Spinal cord (tissue), 10 donors: ENCODE measurements around the gene PREX1. TPM values are rescaled to one million over a fixed set of nuclear protein-coding genes. Genes with fewer than 3 reads are reported as not detected.

Experiments used
- DNase-seq, 6 donors: peaks; one replicate each; pipeline versions ENCODE4 v3.0.0 to v3.0.0-alpha.2; 2013 to 2015; ENCODE audit warnings: low spot score in 6 of 6, low read depth in 4 of 6
- H3K27ac ChIP-seq: one replicate; pipeline ENCODE4 v1.5.1; 2013; ENCODE audit warnings: low read depth, low read length, control low read depth
- H3K27me3 ChIP-seq: one replicate; pipeline ENCODE4 v1.6.1; 2013; ENCODE audit warnings: low read length; ENCODE audit not compliant: control insufficient read depth, insufficient read depth
- H3K36me3 ChIP-seq: one replicate; pipeline ENCODE4 v1.6.1; 2013; ENCODE audit warnings: low read length; ENCODE audit not compliant: control insufficient read depth, insufficient read depth
- H3K4me1 ChIP-seq: one replicate; pipeline ENCODE4 v1.6.1; 2013; ENCODE audit warnings: low read length; ENCODE audit not compliant: control insufficient read depth, insufficient read depth
- H3K4me3 ChIP-seq: one replicate; pipeline ENCODE4 v1.5.1; 2013; ENCODE audit warnings: low read depth, low read length, control low read depth
- H3K9me3 ChIP-seq: one replicate; pipeline ENCODE4 v1.6.1; 2013; ENCODE audit warnings: low read length; ENCODE audit not compliant: control insufficient read depth, insufficient read depth
- WGBS: methylation state at CpG from one replicate; pipeline ENCODE4 v1.1.5; 2013; ENCODE audit warnings: missing lambda C conversion rate; ENCODE audit not compliant: insufficient coverage; 5-methylcytosine and 5-hydroxymethylcytosine counted together
- polyA plus RNA-seq, 2 donors: library from polyadenylated mRNA; unstranded; fragments of 120-200 nt; gene quantifications; one replicate each; pipeline ENCODE4 v1.2.1, GENCODE V29; 2013; ENCODE audit not compliant: insufficient read length in 2 of 2
- total RNA-seq, 2 donors: library from RNA; depleted of rRNA in 1 of 2; stranded (reverse); fragments of 120-200 nt in 1 of 2; fragments of >200 nt in 1 of 2; gene quantifications; one replicate each; pipeline versions ENCODE4 v1.2.3 to v1.2.4, GENCODE V29; 2013 to 2014
- donor health status: healthy.

The PREX1 gene
- total and polyA plus RNA-seq, 4 donors = 46.7 to 99.1 (median 72.9) TPM

DNA sequence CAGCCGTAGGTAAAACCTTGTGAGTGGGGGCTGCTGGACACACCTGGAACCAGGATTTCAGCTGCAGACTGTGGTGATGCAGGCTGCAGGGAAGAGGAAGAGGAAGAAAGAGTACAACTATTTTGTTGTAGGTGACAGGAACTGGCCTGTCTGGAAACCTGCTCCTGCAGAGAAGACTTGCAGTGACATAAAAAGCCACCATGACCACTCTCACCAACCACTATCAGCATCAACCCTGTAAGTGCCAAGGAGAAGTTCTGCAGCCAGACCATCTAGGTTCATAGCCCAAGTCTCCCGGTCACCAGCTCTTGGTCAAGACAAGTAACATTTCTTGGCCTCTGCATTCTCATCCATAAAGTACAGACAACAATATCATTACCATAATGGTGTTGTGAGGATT, 91.2 kb downstream of the PREX1 start:
- DNase-seq = no peak
- Histone ChIP-seq H3K27me3 (no peaks in the 10 kb centered on the region), H3K36me3 (peaks cover 37% of the 10 kb centered on the region), H3K4me3 (no peak overlapping the region), H3K9me3 (no peaks in the 10 kb centered on the region), H3K27ac (no peak overlapping the region), H3K4me1 (peaks cover 30% of the 10 kb centered on the region)
- WGBS = 92% methylated on average over 1 of the region's 2 CpGs

DNA sequence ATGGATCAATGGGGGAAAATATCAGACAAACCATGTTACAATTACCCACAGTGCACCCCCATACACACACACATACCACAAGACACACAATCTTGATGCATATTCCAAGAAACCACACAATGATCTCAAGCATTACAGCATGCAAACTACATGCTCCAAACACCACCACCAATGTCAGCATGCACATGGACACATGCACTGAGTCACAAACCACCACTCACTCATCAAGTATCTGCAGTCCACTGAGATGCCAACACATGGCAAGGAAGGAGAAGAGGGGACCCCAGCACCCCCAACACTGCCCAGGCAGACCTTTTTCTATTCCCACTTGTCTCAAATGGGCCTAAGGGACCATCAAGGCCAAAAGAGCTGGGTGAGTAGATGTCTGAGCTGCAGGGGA, 91.6 kb downstream of the PREX1 start:
- Histone ChIP-seq H3K4me3 (no peak overlapping the region), H3K4me1 (peaks cover 33% of the 10 kb centered on the region), H3K27me3 (no peaks in the 10 kb centered on the region), H3K36me3 (peaks cover 36% of the 10 kb centered on the region), H3K9me3 (no peaks in the 10 kb centered on the region), H3K27ac (no peak overlapping the region)
- DNase-seq = no peak

DNA sequence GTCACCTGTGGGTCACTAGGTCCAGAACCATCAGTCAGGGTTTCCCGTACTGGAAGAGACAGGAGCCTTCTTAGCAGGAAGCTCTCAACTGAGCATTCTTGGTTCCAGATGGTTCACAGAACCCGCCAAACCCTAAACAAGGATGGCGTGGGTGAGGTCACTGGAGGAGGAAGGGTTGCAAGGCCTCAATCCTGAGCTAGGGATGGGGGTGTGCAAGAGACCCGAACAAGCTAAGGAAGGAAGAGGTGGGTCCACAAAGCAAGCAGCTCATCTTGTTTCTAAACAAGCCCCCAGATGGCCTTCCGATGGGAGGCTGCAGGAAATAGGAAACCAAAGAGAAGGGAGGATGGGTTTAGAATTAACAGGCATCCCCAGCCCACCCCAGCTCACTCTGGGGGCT, 92.7 kb downstream of the PREX1 start:
- Histone ChIP-seq H3K36me3 (peaks cover 39% of the 10 kb centered on the region), H3K4me1 (peaks cover 42% of the 10 kb centered on the region), H3K27ac (no peak overlapping the region), H3K4me3 (no peak overlapping the region), H3K9me3 (no peaks in the 10 kb centered on the region), H3K27me3 (no peaks in the 10 kb centered on the region)
- WGBS = 93% methylated on average over 5 of the region's 5 CpGs
- DNase-seq = no peak

DNA sequence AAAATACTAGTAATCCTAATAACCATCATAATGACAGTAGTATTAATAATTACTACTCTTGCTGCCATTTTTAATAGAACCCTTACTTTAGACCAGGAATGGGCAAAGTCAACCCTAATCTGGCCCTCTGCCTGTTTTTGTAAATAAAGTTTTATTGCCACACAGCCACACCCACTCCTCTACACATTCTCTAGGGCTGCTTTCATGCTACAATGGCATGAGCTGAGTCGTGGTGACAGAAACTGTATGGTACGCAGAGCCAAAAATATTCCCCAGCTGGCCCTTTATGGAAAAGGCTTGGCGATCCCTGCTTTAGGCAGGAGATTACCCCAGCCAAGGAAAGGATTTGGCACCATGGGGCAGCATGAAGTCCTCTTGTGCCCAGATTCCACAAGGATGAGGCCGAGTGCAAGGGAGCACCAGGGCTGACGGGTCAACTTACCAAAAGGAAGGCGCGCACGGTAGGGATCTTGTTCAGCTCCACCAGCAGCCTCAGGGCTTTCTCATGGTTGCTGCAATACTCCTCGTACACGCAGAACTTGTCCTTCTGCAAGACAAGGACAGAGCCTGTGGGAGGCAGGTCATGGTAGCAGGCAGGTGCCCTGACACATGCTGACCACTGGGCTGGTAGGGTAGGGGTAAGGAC, 93.6 kb downstream of the PREX1 start:
- Histone ChIP-seq H3K36me3 (peaks cover 39% of the 10 kb centered on the region), H3K4me1 (peaks cover 51% of the 10 kb centered on the region), H3K4me3 (no peak overlapping the region), H3K9me3 (no peaks in the 10 kb centered on the region), H3K27me3 (no peaks in the 10 kb centered on the region), H3K27ac (no peak overlapping the region)
- DNase-seq = no peak
- 92% methylated on average over 10 of the region's 10 CpGs for WGBS

DNA sequence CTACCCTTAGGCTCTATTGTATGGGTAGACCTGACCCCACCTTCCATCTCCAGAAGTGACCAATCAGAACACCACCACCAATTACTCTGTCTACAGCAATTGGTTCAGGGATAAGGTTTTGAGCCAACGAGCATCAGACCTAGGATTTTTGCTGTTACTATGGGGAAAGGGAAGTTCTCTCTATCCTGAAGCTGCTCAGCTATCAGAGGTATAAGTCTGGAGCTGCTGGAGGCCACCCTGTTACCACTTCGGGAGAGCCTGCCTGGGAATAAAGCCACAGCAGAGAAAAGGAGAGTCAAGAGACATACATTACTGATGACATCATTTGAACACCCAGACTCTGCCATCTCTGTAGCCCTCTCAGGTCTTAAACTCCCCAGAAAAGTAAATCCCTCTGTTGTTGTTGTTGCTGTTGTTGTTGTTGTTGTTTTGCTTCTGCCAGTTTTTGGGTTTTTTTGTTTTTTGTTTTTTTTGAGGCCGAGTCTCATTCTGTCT, 94.5 kb downstream of the PREX1 start:
- Histone ChIP-seq H3K27me3 (no peaks in the 10 kb centered on the region), H3K36me3 (peaks cover 40% of the 10 kb centered on the region), H3K4me1 (peaks cover 52% of the 10 kb centered on the region), H3K9me3 (no peaks in the 10 kb centered on the region), H3K4me3 (no peak overlapping the region), H3K27ac (no peak overlapping the region)
- WGBS = 53% methylated on average over 2 of the region's 3 CpGs
- no peak for DNase-seq

DNA sequence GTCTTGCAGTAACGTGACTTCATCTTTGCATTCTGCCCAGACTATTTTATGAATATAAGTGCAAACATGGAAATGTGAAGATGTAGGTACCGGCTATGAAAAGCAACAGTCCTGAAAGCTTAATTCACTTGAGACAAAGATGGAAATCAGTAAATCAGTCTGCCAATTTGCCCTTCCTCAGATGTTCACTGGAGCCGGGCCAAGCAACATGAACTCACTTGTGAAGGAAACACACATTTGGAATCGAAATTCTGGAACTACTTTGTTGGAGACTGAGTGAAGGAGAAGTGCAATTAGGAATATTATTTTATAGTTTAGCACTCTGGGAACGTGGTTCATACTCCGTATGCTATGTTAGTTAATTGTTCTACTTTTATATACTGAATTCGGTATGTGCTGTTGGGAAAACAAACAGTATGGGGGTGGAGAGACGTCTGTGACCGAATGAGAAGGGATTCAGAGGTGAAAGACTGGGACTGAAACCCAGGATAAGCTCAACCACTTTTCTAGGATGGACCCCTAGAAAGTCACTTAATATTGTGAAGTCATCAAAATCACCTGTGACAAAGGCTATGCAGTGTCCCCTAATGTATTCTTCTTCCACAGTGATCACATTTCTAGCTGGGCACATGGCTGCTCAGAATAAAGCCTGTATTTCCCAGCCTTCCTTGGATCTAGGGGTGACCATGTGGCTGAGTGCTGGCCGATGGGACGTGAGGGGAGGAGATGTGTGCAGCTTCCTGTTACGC, 95.5 kb downstream of the PREX1 start:
- Histone ChIP-seq H3K4me3 (no peak overlapping the region), H3K4me1 (peaks cover 54% of the 10 kb centered on the region), H3K27ac (no peak overlapping the region), H3K9me3 (no peaks in the 10 kb centered on the region), H3K27me3 (no peaks in the 10 kb centered on the region), H3K36me3 (peaks cover 35% of the 10 kb centered on the region)
- peak in 2 of 6 donors; percentile 57 to 92 for DNase-seq
- 7% methylated on average over 2 of the region's 12 CpGs for WGBS

DNA sequence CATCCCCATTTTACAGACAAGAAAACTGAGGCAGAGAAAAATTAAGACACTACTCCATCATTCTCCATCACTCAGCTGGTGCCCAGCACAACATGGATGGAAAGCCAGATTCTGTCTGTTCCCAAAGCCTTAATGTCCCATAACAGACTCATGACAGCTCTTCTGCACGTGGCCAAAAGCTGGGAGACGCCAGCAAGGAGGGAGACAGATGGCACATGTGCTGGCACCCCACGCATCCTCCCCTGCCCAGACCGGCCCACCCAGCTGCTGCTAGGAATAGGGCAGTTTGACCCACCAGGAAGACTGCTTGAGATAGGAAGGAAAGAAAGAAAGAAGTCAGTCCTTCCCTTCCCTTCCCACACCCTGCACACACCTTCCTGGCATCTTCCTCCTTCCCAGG, 96.3 kb downstream of the PREX1 start:
- DNase-seq = peak in 1 of 6 donors; percentile 76
- no peaks in the 10 kb centered on the region for H3K9me3 ChIP-seq
- H3K4me3 ChIP-seq = no peak overlapping the region
- H3K27me3 ChIP-seq = no peaks in the 10 kb centered on the region
- no peak overlapping the region for H3K27ac ChIP-seq
- H3K4me1 ChIP-seq = peaks cover 58% of the 10 kb centered on the region
- peaks cover 33% of the 10 kb centered on the region for H3K36me3 ChIP-seq
- 67% methylated on average over 2 of the region's 4 CpGs for WGBS

DNA sequence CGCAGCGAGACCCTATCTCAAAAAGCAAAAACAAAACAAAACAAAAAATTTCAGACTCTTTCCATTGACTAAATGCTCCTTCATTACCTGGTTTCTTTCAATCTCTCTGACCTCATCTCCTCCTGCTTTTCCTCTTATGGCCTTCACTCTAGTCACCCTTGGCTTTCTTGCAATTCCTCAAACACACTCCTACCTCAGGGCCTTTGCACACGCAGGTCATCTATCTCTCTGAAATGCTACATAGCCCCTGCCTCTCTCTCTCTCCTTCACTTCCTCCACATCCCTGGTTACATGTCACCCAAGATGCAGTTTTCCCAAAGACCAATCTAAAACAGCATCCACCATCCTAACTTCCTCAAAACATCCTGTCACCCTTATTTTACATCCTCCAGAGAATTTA, 96.8 kb downstream of the PREX1 start:
- WGBS = 97% methylated on average over 3 of the region's 3 CpGs
- H3K4me1 ChIP-seq = peaks cover 62% of the 10 kb centered on the region
- H3K27me3 ChIP-seq = no peaks in the 10 kb centered on the region
- no peak for DNase-seq
- no peaks in the 10 kb centered on the region for H3K9me3 ChIP-seq
- peaks cover 30% of the 10 kb centered on the region for H3K36me3 ChIP-seq
- no peak overlapping the region for H3K4me3 ChIP-seq
- H3K27ac ChIP-seq = no peak overlapping the region

DNA sequence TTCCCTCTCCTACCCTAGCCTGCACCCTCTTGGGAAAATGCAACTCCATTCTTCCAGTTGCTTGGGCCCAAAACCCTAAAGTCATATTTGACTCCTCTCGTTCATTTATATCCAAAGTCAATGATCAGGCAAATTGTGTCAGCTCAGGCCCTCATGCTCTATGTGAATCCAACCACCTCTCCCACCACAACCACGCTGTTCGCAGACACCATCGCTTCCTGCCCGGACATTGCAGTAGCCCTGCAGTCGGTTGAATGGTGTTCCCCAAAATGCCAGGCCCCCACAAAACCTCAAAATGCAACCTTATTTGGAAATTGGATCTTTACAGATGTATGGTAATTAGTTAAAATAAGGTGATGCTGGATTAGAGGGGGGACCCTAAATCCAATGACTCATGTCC, 98.3 kb downstream of the PREX1 start:
- Histone ChIP-seq H3K27ac (peak overlapping the region; percentile 91), H3K4me3 (no peak overlapping the region), H3K27me3 (no peaks in the 10 kb centered on the region), H3K4me1 (peaks cover 73% of the 10 kb centered on the region), H3K9me3 (no peaks in the 10 kb centered on the region), H3K36me3 (peaks cover 30% of the 10 kb centered on the region)
- no peak for DNase-seq
- WGBS = 88% methylated on average over 4 of the region's 6 CpGs
